Psoas muscle (tissue), 8 donors: ENCODE results near the gene FUS. TPM values are rescaled to one million over a fixed set of nuclear protein-coding genes. Genes with fewer than 3 reads are reported as not detected.
"Not testable (repeated sequence)": the region's sequence is repeated elsewhere in the genome, so short reads cannot be mapped to it uniquely, and the experiment has no call there.

Source experiments
- ATAC-seq, 4 donors: fragments of 200-7000 bp; cut with Tn5 transposase; one replicate each; pipeline ENCODE4 v1.9.1; 2020; ENCODE audit warnings: moderate library complexity in 3 of 4, mild to moderate bottlenecking in 2 of 4
- DNase-seq, 2 donors: peaks; one replicate each; pipeline ENCODE4 v3.0.0-alpha.2; 2020
- H3K27ac ChIP-seq: fragments of 200-600 bp; one replicate; pipeline ENCODE4 v1.8.0; 2022
- H3K27me3 ChIP-seq, 3 donors: fragments of 200-600 bp in 1 of 3; one replicate each; pipeline versions ENCODE4 v1.6.1 to v1.8.0; 2013 to 2022; ENCODE audit warnings: low read length in 2 of 3, mild to moderate bottlenecking in 2 of 3, moderate library complexity in 1 of 3; ENCODE audit not compliant: insufficient read depth in 3 of 3
- H3K36me3 ChIP-seq, 2 donors: fragments of 200-600 bp in 1 of 2; one replicate each; pipeline versions ENCODE4 v1.6.1 to v1.8.0; 2013 to 2022; ENCODE audit warnings: low read depth in 1 of 2, mild to moderate bottlenecking in 1 of 2, moderate library complexity in 1 of 2; ENCODE audit not compliant: insufficient read depth in 1 of 2
- H3K4me1 ChIP-seq: fragments of 200-600 bp; one replicate; pipeline ENCODE4 v1.8.0; 2022
- H3K4me3 ChIP-seq: fragments of 200-600 bp; one replicate; pipeline ENCODE4 v1.8.0; 2022; ENCODE audit warnings: mild to moderate bottlenecking
- H3K9me3 ChIP-seq: fragments of 200-600 bp; one replicate; pipeline ENCODE4 v1.8.0; 2022
- CTCF ChIP-seq: fragments of 200-600 bp; IDR thresholded peaks from one replicate; pipeline ENCODE4 v1.8.0; 2022; ENCODE audit warnings: antibody characterized with exemption
- WGBS, 3 donors: extraction: QIAGEN DNeasy Blood & Tissue Kit; methylation state at CpG; one replicate each; pipeline versions ENCODE4 v1.1.6 to v1.1.7; 2013; 5-methylcytosine and 5-hydroxymethylcytosine counted together
- intact Hi-C, 2 donors: fragments of 100-400 bp; cut with DNase I; formaldehyde crosslinking; loops; one replicate each; pipeline versions ENCODE4 v1.11.0 to v1.14.2; 2022
- polyA plus RNA-seq, 3 donors: library from polyadenylated mRNA; stranded (reverse); fragments of 200-250 nt; gene quantifications; one replicate each; pipeline ENCODE4 v1.2.3, GENCODE V29; 2013
- total RNA-seq, 4 donors: library from RNA; stranded (reverse); fragmentation: NEBNext Ultra II Directional in 2 of 4; extraction: Animal tissue kit (Norgen Biotek cat#: 25700) in 2 of 4; gene quantifications; one replicate each; pipeline versions ENCODE4 v1.2.1 to v1.2.4, GENCODE V29; 2021 to 2023
- donor health status: healthy with polysubstance abuse.
- donor health status: DM: no; HTN: no; CAD: no; lungs with moderate emphysema.
- donor health status: Bipolar disorder and iron deficiency.
- donor health status: healthy.
- donor health status: DM: yes; HTN: yes; CAD: no.
- donor health status: DM: no; HTN: no; CAD: no.
- donor health status: DM: no; HTN: no; CAD: no.
- donor health status: DM: yes; HTN: yes; CAD: no.

Gene FUS
- total and polyA plus RNA-seq, 7 donors = 117 to 246 (median 159) TPM

GRCh38 chr16:31143011-31143693, 36.8 kb upstream of the FUS start:
- H3K36me3 ChIP-seq = no peaks in the 10 kb centered on the region
- H3K27me3 ChIP-seq = peaks cover 0 to 2% (median 0%) of the 10 kb centered on the region in 3 donors
- peak overlapping the region; percentile 70 for H3K4me3 ChIP-seq
- 56 to 62% (median 56%) methylated on average over 17 to 22 of the region's 22 CpGs for WGBS, 3 donors
- H3K9me3 ChIP-seq = no peaks in the 10 kb centered on the region
- DNase-seq (no peak), ATAC-seq (no peak)
- H3K4me1 ChIP-seq = peaks cover 22% of the 10 kb centered on the region
- no peak for TF ChIP-seq CTCF
- peak overlapping the region; percentile 82 for H3K27ac ChIP-seq
- intact Hi-C loops = loop anchor here (2.0 to 5.0 kb wide), 2 partner anchors 36 to 158 kb away; partner anchors contain the start of genes BCKDK (in 1 of the 2) and HSD3B7 (in 1 of the 2)

GRCh38 chr16:31143694-31144148, 36.2 kb upstream of the FUS start:
- no peaks in the 10 kb centered on the region for H3K36me3 ChIP-seq
- TF ChIP-seq CTCF = no peak
- no peak overlapping the region for H3K27ac ChIP-seq
- peaks cover 17% of the 10 kb centered on the region for H3K4me1 ChIP-seq
- H3K9me3 ChIP-seq = no peaks in the 10 kb centered on the region
- DNase-seq = no peak
- WGBS, 3 donors = 86 to 90% (median 87%) methylated on average over 8 of the region's 8 CpGs
- H3K27me3 ChIP-seq = peaks cover 0 to 5% (median 5%) of the 10 kb centered on the region in 3 donors
- no peak overlapping the region for H3K4me3 ChIP-seq
- no peak for ATAC-seq
- intact Hi-C loops = loop anchor here (2.0 to 5.0 kb wide), 2 partner anchors 36 to 159 kb away; partner anchors contain the start of genes BCKDK (in 1 of the 2) and HSD3B7 (in 1 of the 2)

- not testable (repeated sequence) for H3K27me3 ChIP-seq, H3K36me3 ChIP-seq, ATAC-seq, H3K9me3 ChIP-seq, DNase-seq, H3K4me3 ChIP-seq, H3K27ac ChIP-seq
- peaks cover 12% of the 10 kb centered on the region for H3K4me1 ChIP-seq
- 80 to 86% (median 83%) methylated on average over 7 of the region's 7 CpGs for WGBS, 3 donors
- intact Hi-C loops = loop anchor here in 1 of 2 donors (5.0 kb wide), 1 partner anchor 37 kb away; the partner anchor contains the start of gene BCKDK
These were observed 35.5 kb upstream of the FUS start for GRCh38 chr16:31144418-31144817.

GRCh38 chr16:31145398-31145990, 34.4 kb upstream of the FUS start:
- no peak for ATAC-seq
- DNase-seq = no peak
- intact Hi-C loops = loop anchor here in 1 of 2 donors (5.0 kb wide), 1 partner anchor 158 kb away; the partner anchor contains the start of gene HSD3B7
- Histone ChIP-seq H3K9me3 (no peaks in the 10 kb centered on the region), H3K36me3 (no peaks in the 10 kb centered on the region), H3K4me1 (peaks cover 12% of the 10 kb centered on the region), H3K27me3 (peaks cover 0 to 5% (median 5%) of the 10 kb centered on the region in 3 donors), H3K4me3 (no peak overlapping the region), H3K27ac (no peak overlapping the region)
- WGBS, 3 donors = 77 to 81% (median 78%) methylated on average over 12 of the region's 12 CpGs
- no peak for TF ChIP-seq CTCF

GRCh38 chr16:31147574-31147973, 32.4 kb upstream of the FUS start:
- Histone ChIP-seq H3K27me3 (peaks cover 0 to 5% (median 5%) of the 10 kb centered on the region in 3 donors), H3K9me3 (no peaks in the 10 kb centered on the region), H3K4me1 (peaks cover 3% of the 10 kb centered on the region), H3K27ac (no peak overlapping the region), H3K4me3 (no peak overlapping the region), H3K36me3 (no peaks in the 10 kb centered on the region)
- TF ChIP-seq CTCF = no peak
- ATAC-seq (no peak), DNase-seq (no peak)
- 90 to 96% (median 92%) methylated on average over 3 of the region's 3 CpGs for WGBS, 3 donors
- intact Hi-C loops = loop anchor here in 1 of 2 donors (5.0 kb wide), 1 partner anchor 160 kb away; the partner anchor contains the start of gene HSD3B7
